Stimulated activated CD8-positive, alpha-beta memory T cell treated with anti-CD3 and anti-CD28 coated beads, Interleukin-7, amount 100 ng/mL, for 4 hours (primary cell): ENCODE results near the gene NRAP.
"Not testable (repeated sequence)": the region's sequence is repeated elsewhere in the genome, so short reads cannot be mapped to it uniquely, and the experiment has no call there.

Experiments
- DNase-seq, 2 donors: peaks; one replicate each; pipeline ENCODE4 v3.0.0-alpha.2; 2020; ENCODE audit warnings: low read depth in 2 of 2

Gene NRAP

DNA sequence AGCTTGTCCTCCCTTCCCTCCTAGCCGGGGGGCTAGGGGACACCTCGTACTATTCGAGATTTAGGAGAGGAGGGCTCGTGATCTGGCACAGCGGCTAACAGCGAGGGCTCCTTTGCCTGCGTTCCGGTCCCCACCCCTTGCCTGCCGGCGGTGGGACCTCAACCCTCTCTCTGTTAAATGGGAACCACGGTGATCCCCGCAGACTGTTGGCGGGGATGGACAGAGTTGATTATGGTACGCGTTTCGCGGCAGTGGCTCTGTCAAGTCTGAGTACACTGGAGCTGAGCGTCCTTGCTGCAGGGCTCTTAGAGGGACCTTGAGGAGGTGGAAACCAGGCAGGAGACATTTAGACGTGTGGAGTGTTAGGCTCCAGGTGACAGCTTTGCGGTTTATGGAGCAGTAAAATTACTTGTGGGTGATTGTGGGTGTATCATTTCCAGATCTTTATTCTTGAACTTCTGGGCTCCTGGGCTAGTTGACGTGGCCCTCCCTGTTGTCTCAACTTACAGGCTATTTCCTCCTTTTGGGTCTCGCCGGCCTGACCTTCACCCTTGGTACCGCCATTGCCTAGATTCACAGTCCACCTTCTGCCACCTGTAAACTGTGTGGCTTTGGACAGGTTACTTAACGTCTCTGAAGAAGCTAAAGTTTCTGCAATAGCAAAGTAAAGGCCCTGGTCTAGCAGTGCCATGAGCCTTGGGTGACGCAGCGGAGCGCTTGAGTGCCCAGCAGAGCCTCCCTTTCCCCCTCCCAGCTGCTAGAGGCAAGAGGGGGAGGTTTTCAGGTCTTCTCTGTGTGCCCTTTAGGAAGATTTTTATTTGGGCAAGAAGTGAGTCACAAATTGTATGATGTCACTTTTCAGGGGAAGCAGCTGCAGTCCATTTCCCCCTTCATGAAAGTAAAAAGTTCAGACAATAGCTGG lies 16.6 kb upstream of the NRAP start:
- DNase-seq, result peak; percentile 2 to 39

- DNase-seq, result peak; percentile 69 to 80
Observed at GRCh38 chr10:113679463-113680189, 15.8 kb upstream of the NRAP start, which contains the start of gene CASP7. Gene CASP7 (plus strand): TSS chr10:113679912. CDS start chr10:113697494, 17,582 bp downstream.

DNA sequence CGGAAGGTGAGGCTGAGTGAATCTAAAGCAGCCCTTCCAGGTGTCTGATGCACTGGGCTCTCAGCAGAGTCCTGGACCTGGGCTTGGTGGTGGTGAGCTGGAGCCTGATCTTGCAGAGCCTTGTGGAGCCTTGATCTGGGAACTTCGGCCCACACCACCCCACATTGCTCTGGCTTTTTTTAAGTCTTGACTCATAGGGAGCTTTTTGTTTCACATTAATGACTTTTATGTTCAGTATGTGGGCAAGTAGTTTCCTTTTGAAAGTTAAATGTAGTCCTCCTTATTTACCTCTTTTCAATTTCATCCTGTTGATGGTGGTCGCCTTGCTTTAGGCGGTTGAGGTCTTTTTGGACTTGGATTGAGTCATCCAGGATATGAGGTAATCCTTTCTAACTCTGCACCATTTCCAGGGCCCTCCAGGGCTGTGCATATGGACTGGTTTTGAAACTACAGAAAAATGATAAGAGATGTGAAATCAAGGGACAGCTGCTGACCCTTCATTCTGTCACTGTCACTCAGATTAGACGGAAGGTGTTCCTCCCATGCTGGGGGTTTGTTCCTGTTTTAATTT lies 2.9 kb upstream of the NRAP start:
- DNase-seq, result no peak

GRCh38 chr10:113665806-113666354 lies 2.0 kb upstream of the NRAP start:
- no peak for DNase-seq

DNA sequence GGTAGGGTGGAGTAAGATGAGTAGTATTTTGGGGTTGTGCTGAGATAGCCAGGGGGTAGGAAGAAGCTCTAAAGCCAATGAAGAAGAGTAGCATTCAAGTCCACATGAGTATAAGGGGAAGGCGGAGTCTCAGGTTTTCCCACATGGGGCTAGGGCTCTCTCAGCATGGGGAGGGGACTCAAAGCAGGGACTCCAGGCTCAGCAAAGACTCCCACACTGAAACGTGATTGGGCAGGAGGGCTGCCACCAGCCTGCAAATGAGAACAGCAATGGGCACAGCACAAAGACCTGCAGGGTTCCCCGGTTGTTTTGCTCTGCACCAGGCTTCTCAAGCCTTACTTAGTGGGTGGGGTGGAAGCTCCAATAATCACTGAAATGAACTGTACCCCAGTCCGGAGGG lies 1.5 kb upstream of the NRAP start:
- no peak for DNase-seq

GRCh38 chr10:113663142-113663541 lies 699 bp downstream of the NRAP start:
- no peak for DNase-seq

GRCh38 chr10:113661332-113661731 lies 2.5 kb downstream of the NRAP start:
- DNase-seq, result no peak

DNA sequence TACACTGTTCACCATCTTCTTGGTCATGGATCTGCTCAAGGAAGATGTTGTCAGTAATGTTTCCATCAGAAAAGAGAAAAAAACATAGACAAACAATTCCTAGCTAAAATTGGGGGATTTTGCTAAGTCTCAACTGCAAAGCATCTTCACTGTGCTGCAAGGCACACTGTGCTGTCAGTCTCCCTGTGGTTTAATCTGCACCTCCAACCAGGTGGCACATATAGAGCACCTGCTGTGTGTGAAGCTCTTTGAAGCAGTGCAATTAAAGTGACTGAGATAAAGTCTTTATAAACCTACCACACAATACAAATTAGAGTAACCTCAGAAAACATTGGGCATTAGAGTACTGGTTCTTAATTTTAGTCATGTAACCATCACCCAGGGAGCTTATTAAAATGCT lies 6.3 kb downstream of the NRAP start:
- no peak for DNase-seq

GRCh38 chr10:113656896-113657295 lies 6.9 kb downstream of the NRAP start:
- no peak for DNase-seq

GRCh38 chr10:113652456-113652855 lies 11.4 kb downstream of the NRAP start:
- not testable (repeated sequence) for DNase-seq

DNA sequence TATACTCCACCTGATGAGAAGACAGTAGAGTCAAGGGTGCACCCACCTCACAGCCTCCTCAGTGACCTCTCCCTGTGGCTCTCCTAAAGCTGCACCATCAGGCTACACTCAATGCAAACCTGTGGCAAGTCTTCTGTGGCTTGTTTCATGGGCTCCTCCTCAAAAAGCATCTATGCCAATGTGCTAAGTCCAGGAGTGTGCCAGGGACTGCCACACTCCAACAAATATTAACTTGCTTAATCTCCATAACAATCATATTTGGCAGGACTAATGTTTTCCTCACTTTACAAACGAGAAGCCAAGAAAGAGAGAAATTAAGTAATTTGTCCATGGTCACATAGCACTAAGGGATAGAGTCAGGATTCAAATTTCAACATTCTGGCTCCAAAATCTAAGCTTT lies 11.9 kb downstream of the NRAP start:
- DNase-seq, result no peak

DNA sequence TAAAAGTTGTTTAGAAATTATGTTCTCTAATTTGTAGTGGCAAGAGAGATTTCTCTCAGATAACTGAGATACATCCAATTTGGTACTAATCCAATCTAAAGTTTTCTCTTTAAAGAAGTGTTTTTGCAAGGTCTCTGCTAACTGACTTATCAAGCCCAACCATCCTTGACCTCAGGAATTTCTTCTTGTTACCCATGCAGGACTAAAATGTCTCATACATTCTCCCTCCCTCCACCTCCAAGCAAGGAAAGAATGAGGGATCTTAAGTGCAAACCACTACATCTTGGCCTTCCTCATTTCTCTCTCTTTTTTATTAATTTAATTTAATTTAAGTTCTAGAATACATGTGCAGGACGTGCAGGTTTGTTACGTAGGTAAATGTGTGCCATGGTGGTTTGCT lies 12.8 kb downstream of the NRAP start:
- DNase-seq, result no peak

GRCh38 chr10:113650172-113650571 lies 13.7 kb downstream of the NRAP start:
- DNase-seq, result no peak

DNA sequence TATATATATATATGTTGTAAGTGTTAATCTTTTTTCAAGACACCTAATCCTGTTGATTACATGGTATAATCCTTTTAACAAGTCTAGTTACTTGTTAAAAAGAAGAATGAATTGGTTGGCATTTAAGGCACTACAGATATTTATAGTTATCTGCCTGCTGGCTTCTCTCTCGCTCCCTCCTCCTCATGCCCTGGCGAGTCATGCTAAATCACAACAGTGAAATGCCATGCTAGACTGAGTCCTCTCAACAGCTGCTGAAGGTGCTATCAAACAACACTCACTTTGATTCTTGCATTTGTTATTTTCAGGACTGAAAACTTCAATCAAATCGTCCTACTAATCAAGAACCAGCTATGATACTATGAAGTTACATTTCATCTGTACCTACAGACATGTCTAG lies 15.4 kb downstream of the NRAP start:
- DNase-seq, result no peak

DNA sequence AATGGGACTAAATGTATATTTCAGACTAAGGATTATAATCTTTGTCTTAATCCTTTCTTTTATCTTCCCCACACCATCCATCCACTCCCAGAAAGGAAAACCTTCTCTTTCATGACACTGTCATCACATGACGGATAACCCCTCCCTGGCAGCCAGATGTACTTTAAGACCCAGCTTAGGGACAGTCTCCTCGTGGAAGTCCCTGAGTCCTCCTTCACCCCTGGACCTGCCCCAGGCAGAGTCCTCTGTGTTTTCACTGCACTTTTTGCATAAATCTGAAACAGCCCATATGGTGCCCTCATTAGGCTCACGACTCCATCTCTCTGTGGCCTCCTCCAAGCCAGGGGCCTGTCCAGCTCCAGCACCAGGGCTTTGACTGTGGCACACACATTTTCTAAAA lies 16.0 kb downstream of the NRAP start:
- no peak for DNase-seq

DNA sequence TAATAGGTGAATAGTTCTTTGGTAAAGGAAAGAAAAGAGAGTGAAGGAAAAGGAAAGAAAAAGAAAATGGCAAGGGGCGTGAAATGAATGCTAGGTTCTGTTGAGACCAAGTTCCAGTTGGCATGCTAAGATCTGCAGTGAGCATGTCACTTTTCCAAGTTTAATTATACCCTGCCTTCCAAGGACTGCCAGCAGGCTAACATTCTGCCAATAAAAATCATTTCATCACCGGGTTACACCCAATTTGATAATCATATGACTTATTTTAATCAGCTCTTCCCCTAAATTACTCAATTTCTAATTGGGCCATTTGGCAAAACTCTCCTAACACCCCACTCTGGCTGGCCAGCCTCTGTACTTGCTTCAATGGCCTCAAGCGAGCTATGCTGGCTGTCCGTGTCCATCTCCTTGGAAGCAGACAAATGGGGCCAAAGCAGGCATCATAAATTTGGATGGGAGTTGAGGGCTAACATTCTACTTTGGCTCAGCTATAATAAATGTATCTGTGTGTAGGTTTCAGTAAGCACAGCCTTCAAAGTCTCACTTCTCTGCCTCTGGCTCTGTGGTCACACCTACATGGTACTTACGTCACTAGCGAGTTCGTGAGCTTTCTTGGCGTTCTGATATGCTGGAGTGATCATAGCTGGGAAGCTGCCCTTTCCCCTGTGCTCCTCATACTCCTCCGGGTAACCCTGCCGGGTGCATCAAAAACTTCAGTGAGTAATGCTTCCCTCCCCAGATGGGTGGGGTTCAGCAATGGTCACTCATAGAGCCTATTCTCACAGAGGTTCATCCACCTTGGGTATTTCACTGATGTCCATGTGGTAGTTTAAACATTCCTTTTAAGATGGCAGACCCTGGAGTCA lies 17.3 kb downstream of the NRAP start:
- no peak for DNase-seq

- DNase-seq, result no peak
Observed at GRCh38 chr10:113644185-113645120, 19.4 kb downstream of the NRAP start.

DNA sequence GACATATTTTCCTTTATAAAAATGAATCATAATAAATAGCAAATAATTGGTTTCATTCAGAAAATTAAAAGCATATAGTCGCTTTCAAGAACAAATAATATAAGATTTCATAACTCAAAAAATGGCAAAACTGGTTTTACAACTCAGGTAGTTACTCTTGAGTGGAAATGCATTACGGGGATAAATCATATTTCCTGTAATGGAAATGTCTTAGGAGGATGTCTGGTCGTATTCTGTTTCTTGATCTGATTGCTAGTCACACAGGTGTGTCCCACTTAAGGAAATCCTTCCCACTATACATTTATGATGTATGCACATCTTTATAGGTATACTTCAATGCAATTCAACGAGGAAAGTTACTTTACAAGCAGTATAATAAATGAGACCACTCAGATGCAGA lies 20.7 kb downstream of the NRAP start:
- no peak for DNase-seq

- DNase-seq, result no peak
Observed at GRCh38 chr10:113641702-113642101, 22.1 kb downstream of the NRAP start.

- DNase-seq, result no peak
Observed at GRCh38 chr10:113639966-113640365, 23.9 kb downstream of the NRAP start.
